Measurements from ENCODE around the gene PDE4C.

DNA sequence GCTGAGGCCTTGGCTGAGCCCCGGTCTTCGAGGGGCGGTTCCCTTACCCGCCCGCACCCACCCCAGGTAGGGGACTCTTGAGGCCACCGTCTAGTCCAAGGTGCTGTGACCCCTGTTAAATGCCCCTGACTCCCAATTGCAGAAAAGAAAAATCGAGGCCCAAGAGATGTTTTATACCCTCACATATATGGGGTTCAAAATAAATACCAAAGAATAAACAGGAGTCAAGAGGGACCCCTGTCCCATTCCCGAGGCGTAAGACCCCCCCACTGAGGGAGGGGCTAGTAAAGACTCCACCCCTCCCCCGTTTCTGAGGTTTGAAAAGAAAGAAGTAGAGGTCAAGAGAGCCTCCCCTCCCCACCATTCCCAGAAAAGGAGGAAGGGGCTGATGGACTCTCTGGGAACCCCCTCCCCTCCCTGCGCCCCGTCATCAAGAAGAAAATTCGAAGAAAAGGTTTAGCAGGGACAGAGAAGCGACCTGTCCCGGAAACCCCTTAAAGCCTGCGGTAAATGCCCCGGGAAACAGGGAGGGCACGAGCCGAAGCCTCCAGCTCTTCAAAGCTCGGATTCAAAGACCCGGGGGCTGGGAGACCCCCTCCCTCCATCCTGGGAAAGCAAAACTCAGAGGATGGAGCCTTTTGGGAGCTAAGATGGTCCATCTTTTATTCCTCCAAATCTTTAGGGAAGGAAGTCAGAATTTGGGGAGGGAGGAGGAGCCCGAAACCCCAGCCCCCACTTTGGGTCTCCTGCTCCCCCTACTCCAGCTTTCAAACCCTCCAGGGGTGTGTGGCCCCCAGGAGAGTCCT is 21.6 kb downstream of the PDE4C start:
- no peak for TF ChIP-seq SP1 (IDR thresholded peaks at IDR 0.05)
- TF ChIP-seq FOXM1 (IDR thresholded peaks at IDR 0.05; ENCODE audit: borderline replicate concordance): peak; percentile 77; the same call in 1 of the 2 replicates
- no peak for TF ChIP-seq ZNF384 (IDR thresholded peaks at IDR 0.05)

Measured in HEK293T (cell line).